ENCODE measurements around the gene TNS4.

The TNS4 gene

GRCh38 chr17:40515011-40515410 is 13.6 kb upstream of the TNS4 start:
- DNase-seq, result no peak

- DNase-seq, result no peak
These were observed 12.8 kb upstream of the TNS4 start for GRCh38 chr17:40514013-40514875.

- no peak for DNase-seq
These were observed 10.3 kb upstream of the TNS4 start for GRCh38 chr17:40511667-40512220.

- DNase-seq, result no peak
These were observed 9.7 kb upstream of the TNS4 start for GRCh38 chr17:40511136-40511535.

GRCh38 chr17:40510328-40510648 is 8.9 kb upstream of the TNS4 start:
- no peak for DNase-seq

GRCh38 chr17:40509626-40510327 is 8.4 kb upstream of the TNS4 start:
- DNase-seq, result no peak

GRCh38 chr17:40506786-40507185 is 5.4 kb upstream of the TNS4 start:
- no peak for DNase-seq

- DNase-seq, result no peak
These were observed 1.7 kb upstream of the TNS4 start for GRCh38 chr17:40503154-40503553.

GRCh38 chr17:40502716-40503115 is 1.3 kb upstream of the TNS4 start:
- no peak for DNase-seq

GRCh38 chr17:40500709-40501108 is 714 bp downstream of the TNS4 start:
- DNase-seq, result no peak

- DNase-seq, result no peak
These were observed 1.2 kb downstream of the TNS4 start for GRCh38 chr17:40500190-40500589.

GRCh38 chr17:40499551-40500189 is 1.8 kb downstream of the TNS4 start:
- no peak for DNase-seq

- no peak for DNase-seq
These were observed 2.9 kb downstream of the TNS4 start for GRCh38 chr17:40498281-40499084.

- DNase-seq, result no peak
These were observed 3.7 kb downstream of the TNS4 start for GRCh38 chr17:40497695-40498094.

- no peak for DNase-seq
These were observed 4.6 kb downstream of the TNS4 start for GRCh38 chr17:40496634-40497420.

- no peak for DNase-seq
These were observed 5.3 kb downstream of the TNS4 start for GRCh38 chr17:40496170-40496569.

GRCh38 chr17:40495140-40495539 is 6.3 kb downstream of the TNS4 start:
- DNase-seq, result no peak

GRCh38 chr17:40493697-40494096 is 7.7 kb downstream of the TNS4 start:
- no peak for DNase-seq

GRCh38 chr17:40491486-40491885 is 9.9 kb downstream of the TNS4 start:
- DNase-seq, result no peak

GRCh38 chr17:40490982-40491381 is 10.4 kb downstream of the TNS4 start:
- DNase-seq, result no peak

GRCh38 chr17:40490289-40490853 is 11.1 kb downstream of the TNS4 start:
- peak in 1 of 2 experiments; percentile 33 for DNase-seq

Measured in activated CD4-positive, alpha-beta T cell treated with anti-CD3 and anti-CD28 coated beads, Interleukin-2, amount 50 U/mL, for 48 hours (primary cell).